Tongue (tissue), 2 donors: ENCODE results near the gene BICD2. TPM values are rescaled to one million over a fixed set of nuclear protein-coding genes. Genes with fewer than 3 reads are reported as not detected.
A peak's percentile ranks its signal among the peaks of the same experiment; 100 is the strongest.

ENCODE experiments used
- DNase-seq: peaks from one replicate; pipeline ENCODE4 v3.0.0-alpha.2; 2015
- total RNA-seq: library from RNA; depleted of rRNA; stranded (reverse); fragments of >200 nt; gene quantifications from one replicate; pipeline ENCODE4 v1.2.3, GENCODE V29; 2014

The BICD2 gene
- total RNA-seq, 1 donor from 2014 or later = 59.5 TPM

GRCh38 chr9:92668746-92669526 is 95.7 kb downstream of the BICD2 start:
- DNase-seq = peak; percentile 14

GRCh38 chr9:92666912-92667532 is 97.6 kb downstream of the BICD2 start:
- DNase-seq = no peak

GRCh38 chr9:92666236-92666635 is 98.4 kb downstream of the BICD2 start:
- no peak for DNase-seq

GRCh38 chr9:92665836-92666235 is 98.8 kb downstream of the BICD2 start:
- DNase-seq = no peak

GRCh38 chr9:92664394-92665152 is 100.1 kb downstream of the BICD2 start:
- DNase-seq = no peak

GRCh38 chr9:92663951-92664350 is 100.7 kb downstream of the BICD2 start:
- DNase-seq = no peak

- DNase-seq = no peak
These were observed 101.5 kb downstream of the BICD2 start for GRCh38 chr9:92663126-92663525.

GRCh38 chr9:92661743-92662142 is 102.9 kb downstream of the BICD2 start:
- DNase-seq = no peak

Other genes with a start within 250 kb of the BICD2 start
- 27.5 TPM for gene ECM2, start 228.8 kb downstream of the BICD2 start, total RNA-seq
- 12.1 TPM for gene IPPK, start 94.7 kb downstream of the BICD2 start, total RNA-seq
- 22.6 TPM for gene ZNF484, start 113.2 kb upstream of the BICD2 start, total RNA-seq
- gene FGD3, start 182.7 kb upstream of the BICD2 start, total RNA-seq = 7.1 TPM